ENCODE data around the gene SOBP.

SOBP gene

DNA sequence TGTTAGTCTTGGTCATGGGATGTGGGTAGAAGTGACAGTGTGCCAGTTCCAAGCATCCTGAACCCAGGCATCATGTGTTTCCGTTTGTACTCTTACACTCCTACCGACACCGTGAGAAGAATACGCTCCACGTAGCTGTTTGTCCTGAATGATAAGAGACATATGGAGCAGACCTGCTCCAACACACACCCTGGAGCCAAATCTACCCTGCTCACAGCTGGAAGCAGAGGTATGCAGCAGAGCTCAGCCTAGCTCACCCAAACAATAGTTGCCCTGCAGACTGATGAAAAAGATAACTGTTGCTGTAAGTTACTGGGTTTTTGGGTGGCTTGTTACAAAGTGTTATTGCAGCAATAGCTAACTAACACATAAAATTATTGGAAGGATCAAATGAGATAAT is 16.3 kb upstream of the SOBP start:
- TF ChIP-seq GATA3 (IDR thresholded peaks at IDR 0.05; ENCODE audit: low read depth, low read length): no peak
- TF ChIP-seq GATA2 (IDR thresholded peaks at IDR 0.05; ENCODE audit: low read depth, low read length): peak; percentile 82

DNA sequence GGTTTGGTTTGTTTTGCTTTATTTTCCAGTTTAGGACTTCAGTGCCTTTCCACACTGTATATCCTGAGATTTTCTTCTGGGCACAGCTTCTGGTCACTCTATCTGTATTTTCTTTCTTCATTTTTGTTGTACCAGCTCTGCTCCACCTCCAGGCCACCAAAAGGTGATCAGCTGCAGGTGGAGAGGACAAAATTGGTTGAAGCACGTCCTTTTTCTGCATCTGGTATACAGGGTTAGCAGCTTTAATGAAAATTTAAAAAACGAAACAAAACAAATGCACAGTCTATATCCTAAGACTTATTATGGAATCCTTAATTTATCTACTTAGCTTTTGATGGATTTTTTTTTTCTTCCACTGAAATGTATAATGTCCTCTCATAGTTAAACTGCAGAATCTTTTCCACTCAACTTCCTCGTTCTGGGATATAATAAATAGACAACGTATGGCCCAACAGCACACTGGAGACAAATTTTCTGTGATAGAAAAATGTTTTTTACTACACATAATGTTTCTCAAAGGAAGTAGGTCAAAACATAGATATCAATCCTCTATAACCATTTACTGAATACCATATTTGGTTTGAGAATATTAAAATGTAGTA is 10.7 kb upstream of the SOBP start:
- no peak for TF ChIP-seq GATA2 (IDR thresholded peaks at IDR 0.05; ENCODE audit: low read depth, low read length)
- TF ChIP-seq GATA3 (IDR thresholded peaks at IDR 0.05; ENCODE audit: low read depth, low read length): no peak

DNA sequence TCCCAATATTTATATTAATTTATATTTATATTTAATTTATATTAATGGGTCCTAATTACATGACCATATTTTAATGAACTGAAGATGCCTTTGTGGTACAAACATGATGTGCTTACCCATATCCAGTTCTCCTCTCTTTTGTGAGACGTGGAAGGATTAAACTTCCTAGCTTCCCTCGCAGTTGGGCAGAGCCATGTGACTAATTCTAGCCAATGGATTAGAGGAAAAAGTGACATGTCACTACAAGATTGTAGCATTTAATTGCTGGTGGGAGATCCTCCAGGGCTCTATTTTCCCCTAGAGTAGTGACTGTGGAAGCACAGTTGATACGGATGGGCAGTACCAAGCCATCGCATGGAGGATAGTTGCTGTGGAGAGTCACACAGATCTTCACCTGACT is 4.8 kb upstream of the SOBP start:
- no peak for TF ChIP-seq GATA3 (IDR thresholded peaks at IDR 0.05; ENCODE audit: low read depth, low read length)

DNA sequence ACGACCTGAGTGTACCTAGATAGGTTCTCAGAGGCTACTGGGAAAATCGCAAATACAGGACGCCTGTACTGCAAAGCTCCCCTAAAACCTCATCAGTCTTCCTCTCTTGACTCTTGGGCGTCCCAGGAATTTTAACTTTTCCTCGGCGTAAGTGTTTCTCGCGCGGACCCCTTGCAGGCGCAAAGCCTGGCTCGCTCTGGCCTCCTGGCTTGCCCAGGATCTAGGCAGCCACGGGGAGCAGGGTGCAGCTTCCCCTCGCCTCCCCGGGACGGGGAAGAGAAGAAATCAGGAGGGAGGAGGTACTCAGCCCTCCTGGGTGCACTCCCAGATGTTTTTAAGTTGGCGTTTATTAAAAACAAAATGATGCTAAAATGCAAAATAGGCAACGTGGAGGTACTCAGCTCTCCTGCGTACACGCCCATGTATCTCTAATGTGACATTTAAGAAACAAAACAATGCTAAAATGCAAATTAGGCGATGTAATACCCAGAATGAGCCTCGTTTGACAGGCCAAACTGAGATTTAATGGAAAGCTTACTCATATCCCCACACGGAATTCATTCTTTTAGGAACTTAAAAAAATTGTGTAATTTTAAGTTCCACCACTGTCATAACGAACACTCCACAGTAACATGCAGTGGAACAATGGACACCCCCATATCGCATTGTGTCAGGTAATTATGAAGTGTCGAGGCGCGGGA is 1.6 kb upstream of the SOBP start:
- TF ChIP-seq GATA2 (IDR thresholded peaks at IDR 0.05; ENCODE audit: low read depth, low read length) (no peak), GATA3 (IDR thresholded peaks at IDR 0.05; ENCODE audit: low read depth, low read length) (no peak)

DNA sequence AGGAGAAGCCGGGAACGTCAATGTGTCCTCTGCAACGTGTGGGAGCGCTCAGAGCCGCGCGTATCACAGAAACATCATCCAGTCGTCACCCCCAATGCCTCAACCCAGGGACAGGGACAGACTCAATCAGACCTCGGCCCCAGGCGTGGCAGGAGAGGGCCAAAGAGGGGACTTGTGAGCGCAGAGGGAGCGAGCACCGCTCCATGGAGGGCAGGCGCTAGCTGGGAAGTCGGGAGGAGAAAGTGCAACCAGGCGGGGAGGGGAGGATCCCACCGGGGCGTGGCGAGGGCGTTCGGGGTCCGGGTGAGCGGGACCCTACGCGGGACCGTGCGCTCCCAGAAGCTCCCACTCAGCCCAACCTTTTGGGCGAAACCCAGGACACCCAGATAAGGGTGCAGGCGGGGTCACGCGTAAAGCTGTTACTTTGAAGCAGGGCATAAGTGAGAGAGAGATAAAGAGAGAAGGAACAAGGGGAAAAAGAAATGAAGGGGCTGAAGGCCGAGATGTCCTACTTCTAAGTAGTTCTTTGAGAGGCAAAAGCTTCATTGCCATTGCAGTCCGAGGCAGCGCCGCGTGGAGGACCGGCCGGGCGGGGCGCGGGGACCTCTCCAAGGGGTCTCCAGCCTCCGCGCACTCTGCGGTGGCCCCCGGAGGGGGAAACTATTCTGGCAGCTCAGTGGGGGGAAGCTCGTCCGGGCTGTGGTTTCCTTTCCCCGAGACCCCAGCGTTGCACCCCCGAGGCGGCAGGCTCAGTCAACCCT is 862 bp upstream of the SOBP start:
- no peak; the same call in 1 of the 2 replicates for TF ChIP-seq GATA2 (IDR thresholded peaks at IDR 0.05; ENCODE audit: low read depth, low read length)

DNA sequence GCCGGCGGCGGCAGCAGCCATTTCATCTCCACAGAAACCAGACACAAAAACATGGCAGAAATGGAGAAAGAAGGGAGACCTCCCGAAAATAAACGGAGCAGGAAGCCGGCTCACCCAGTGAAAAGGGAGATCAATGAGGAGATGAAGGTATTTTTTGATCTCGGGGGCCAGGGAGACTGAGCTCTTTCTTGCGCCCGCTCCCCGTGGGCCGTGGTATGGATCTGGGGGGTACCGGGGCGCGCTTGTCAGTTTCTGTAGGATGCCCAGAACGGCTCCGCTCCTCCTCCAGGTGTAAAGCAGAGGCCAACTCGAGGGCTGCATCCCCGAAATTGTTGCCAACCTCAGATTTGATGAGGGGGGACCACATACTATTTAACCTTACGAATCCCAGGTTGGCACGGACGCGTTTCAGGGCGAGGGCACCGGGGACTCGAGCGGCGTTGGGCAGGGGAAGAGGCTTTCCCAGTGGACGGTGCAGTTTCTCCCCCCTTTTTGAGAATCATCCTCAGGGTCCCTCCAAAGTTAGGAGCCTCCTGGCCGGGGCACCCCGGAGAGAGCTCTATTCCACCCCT is 735 bp downstream of the SOBP start:
- TF ChIP-seq GATA2 (IDR thresholded peaks at IDR 0.05; ENCODE audit: low read depth, low read length) (no peak), GATA3 (IDR thresholded peaks at IDR 0.05; ENCODE audit: low read depth, low read length) (no peak)

DNA sequence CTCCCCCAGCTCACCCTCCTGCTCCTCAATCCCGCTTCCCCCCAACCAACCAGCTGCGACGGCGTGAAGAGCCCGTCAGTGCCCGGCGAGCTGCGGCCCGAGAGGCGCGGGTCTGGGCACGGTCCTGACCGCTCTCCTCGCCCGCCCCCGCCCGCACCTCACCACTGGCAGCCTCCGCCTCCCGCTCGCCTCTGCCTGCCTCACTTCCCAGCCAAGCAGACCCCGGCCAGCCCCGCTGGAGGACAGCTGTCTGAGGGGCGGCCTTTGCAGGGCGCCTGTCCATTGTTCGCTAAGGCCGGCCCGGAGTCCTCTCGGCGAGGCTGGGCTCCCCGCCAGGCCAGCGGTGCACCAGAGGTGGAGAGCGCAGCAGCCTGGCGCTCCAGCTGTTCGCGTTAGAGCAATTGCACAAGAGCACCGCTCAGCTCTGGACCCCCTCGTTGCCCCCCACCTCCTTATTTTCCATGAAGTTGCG is 1.3 kb downstream of the SOBP start:
- no peak for TF ChIP-seq GATA2 (IDR thresholded peaks at IDR 0.05; ENCODE audit: low read depth, low read length)
- no peak for TF ChIP-seq GATA3 (IDR thresholded peaks at IDR 0.05; ENCODE audit: low read depth, low read length)

DNA sequence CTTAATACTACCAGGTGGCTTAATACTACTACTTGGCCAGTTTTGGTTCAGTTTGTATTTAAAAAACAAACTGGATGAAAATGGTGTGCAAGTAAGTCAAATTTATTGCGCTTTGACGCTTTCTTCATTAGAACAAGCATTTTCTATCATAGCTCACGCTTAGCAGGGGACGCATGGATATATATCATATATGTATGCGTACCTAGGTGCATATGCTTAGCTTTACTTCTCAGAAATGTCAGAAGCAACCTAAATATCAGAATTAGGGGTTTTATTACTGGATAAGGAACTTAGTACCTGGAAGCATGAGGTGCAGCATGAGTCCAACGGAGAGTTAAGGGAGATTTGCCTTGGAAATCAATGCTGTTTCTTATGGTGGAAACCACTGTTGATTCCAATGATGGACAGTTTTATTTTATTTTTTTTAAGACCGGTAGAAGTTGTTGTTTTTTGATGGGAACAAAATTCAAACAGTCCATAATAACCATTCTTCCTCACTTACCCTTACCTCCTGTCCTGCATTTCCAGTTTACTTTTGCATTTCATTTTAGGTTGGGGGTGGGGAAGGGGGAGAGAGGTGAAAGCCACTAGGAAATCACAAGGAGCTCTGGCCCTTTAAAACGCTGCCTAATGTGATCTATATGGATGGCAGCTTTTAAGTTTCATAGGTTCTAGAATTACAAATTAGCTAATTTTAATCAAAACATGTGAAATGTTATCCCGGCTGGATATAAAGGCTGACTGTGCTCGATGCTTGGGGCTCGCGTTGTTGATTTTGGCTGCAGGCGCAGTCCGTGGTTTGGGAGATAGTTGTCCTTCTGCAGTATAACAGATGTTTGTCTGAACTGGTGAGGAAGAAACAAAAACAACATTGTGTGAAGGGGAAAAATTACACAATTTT is 2.1 kb downstream of the SOBP start:
- TF ChIP-seq GATA3 (IDR thresholded peaks at IDR 0.05; ENCODE audit: low read depth, low read length) (no peak), GATA2 (IDR thresholded peaks at IDR 0.05; ENCODE audit: low read depth, low read length) (no peak)

DNA sequence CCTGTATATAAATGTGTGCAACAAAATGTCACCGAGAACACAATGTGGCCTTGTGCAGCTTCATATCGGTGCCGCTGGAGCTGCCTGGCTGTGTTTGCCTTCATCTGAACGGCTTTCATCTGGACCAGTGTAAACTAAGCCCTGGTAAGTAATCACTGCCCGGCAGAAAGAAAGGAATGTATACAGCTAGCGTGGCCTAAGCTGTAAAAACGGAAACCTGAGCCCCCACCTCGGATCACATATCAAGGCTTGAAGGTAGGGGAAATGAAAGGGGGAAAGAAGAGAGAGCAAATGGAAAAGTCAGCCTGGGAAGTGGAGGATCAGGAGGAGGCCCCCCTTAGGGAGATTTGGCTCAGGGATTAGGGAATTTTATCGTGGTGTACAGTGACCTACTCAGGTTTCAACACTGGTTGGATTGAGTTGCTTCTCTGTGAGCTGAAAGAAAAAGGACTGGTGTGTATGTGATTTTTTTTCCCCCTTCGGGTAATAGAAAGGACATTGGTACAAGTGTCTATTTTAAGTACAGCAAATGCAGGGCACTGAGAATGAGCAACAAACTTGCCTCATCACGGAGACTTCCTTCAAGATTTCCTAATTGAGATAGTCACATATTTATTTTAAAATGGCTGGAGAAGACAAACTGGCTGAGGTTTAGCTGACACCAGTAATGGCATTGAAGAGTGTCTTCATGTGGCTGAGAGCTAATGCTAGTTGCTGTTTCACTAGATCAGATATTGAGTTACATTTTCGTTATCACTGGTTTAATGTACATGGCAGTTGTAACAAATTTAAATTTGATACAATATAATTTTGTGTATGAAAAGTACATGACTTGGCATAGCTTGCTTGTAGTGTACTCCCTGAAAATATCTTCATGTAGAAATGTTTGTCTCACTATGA is 3.5 kb downstream of the SOBP start:
- TF ChIP-seq GATA2 (IDR thresholded peaks at IDR 0.05; ENCODE audit: low read depth, low read length): no peak
- no peak for TF ChIP-seq GATA3 (IDR thresholded peaks at IDR 0.05; ENCODE audit: low read depth, low read length)

DNA sequence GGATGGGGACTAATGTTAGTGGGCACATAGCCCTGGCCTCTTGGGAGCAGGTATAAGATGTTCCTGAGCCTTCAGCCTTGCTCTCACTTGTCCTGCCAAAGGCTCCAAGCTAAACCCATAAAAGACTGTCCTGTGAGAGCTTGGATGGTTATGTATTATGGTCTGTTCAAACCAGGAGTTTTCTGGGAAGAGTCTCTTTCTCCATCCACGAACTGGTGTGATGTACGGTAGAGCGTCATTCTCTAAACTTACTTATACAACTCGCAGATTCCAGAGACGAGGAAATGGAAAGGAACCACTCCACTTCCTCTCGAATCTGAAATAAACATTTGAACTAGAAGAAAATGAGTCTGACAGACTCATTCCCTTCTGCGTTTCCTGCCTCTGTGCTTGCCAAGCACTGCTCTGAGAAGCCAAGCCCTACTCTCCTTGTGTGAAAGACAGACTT is 5.3 kb downstream of the SOBP start:
- TF ChIP-seq GATA3 (IDR thresholded peaks at IDR 0.05; ENCODE audit: low read depth, low read length) (no peak), GATA2 (IDR thresholded peaks at IDR 0.05; ENCODE audit: low read depth, low read length) (no peak)

DNA sequence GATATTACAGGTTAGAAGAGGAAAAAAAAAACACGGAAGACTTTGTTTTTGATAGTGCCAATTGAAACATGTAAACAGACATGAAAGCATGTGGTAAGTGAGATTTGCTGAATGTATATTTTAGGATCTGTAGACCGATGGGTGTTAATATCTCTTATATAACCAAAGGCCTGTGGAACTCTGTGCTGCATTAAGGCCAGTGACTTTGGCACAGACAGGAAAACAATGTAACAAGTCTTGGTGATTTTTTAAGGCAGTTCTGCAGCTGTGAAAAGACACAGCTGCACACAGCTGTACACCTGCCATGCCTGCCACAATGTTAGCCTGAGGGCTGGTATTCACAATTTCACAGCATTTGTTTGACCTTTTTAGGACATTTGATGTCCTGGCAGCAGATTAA is 6.1 kb downstream of the SOBP start:
- TF ChIP-seq GATA3 (IDR thresholded peaks at IDR 0.05; ENCODE audit: low read depth, low read length) (no peak), GATA2 (IDR thresholded peaks at IDR 0.05; ENCODE audit: low read depth, low read length) (no peak)

DNA sequence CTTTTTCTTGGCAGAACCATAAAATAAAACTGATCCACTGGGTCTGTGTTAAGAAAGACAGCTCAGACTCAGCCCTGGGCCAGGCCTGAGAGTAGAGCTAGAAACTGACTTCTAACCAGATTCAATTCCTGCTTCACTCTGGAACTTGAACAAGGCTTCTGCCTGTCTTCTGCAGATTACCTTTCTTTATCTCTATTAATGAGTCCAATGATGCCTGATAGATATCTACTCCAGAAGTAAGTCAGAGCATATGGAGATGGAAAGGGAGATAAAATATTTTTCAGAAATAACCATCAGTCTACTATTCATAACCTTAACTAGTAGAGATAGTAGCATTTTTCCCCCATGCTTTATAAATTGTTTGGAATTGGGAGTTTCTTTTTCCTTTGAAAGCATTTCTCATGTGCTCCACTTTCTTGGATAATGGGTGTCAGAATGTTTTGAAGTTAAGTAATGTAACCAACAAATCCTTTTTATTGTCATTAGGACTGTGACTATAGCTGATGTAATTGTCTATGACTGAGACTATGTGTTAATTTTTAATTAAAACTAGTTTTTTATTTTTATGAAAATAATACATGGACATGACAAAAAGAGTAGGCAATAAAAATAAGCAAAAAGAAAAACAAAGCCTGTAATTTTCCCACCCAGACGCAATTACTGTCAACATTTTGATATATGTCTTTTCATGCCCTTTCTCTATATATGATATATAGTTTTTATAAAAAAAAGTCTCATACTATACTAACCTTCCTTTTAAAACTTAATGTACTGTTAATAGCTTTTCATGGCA is 7.2 kb downstream of the SOBP start:
- TF ChIP-seq GATA3 (IDR thresholded peaks at IDR 0.05; ENCODE audit: low read depth, low read length) (peak; percentile 68), GATA2 (IDR thresholded peaks at IDR 0.05; ENCODE audit: low read depth, low read length) (peak; percentile 61)

All from SH-SY5Y (cell line).